H1 (cell line): ENCODE measurements around the gene RGS6. TPM values are rescaled to one million over a fixed set of nuclear protein-coding genes. Genes with fewer than 3 reads are reported as not detected.

Source experiments
- CTCF ChIA-PET: fragments of 300-600 bp; sonication (Branson Sonifier 250); formaldehyde crosslinking; loops from one replicate; lab custom pipeline; 2021; ENCODE audit not compliant: partially characterized antibody; lab: Charles Lee
- POLR2A ChIA-PET: fragments of 300-600 bp; sonication (Branson Sonifier 250); formaldehyde crosslinking; loops from one replicate; lab custom pipeline; 2021; ENCODE audit warnings: inconsistent platforms; ENCODE audit not compliant: partially characterized antibody; lab: Charles Lee
- DNase-seq, 2 experiments: peaks; one replicate each; pipeline versions ENCODE4 v3.0.0 to v3.0.0-alpha.2; 2010 to 2022; ENCODE audit warnings: low spot score in 2 of 2, low read depth in 1 of 2, mixed read lengths in 1 of 2
- FAIRE-seq: peaks from 2 replicates; lab custom pipeline; 2011; peaks lifted over from hg19 to GRCh38; lab: Jason Lieb, UNC
- H2AFZ ChIP-seq: 2 replicates; pipeline ENCODE4 v1.8.1; 2012; ENCODE audit warnings: low read length, inconsistent platforms
- H2AK5ac ChIP-seq: 2 replicates; pipeline ENCODE4 v1.6.1; 2013; ENCODE audit warnings: low read depth, low read length
- H2BK120ac ChIP-seq: replicated peaks from 2 replicates; pipeline ENCODE3; 2013; ENCODE audit warnings: low read depth, low read length, inconsistent platforms
- H2BK12ac ChIP-seq: 2 replicates; pipeline ENCODE4 v1.6.1; 2013; ENCODE audit warnings: low read depth, low read length
- H2BK15ac ChIP-seq: 2 replicates; pipeline ENCODE4 v1.6.1; 2013; ENCODE audit warnings: low read length
- H2BK20ac ChIP-seq: 2 replicates; pipeline ENCODE4 v1.6.1; 2013; ENCODE audit warnings: low read length
- H2BK5ac ChIP-seq: 2 replicates; pipeline ENCODE4 v1.6.1; 2013; ENCODE audit warnings: low read depth, low read length
- H3K14ac ChIP-seq: 2 replicates; pipeline ENCODE4 v1.6.1; 2013; ENCODE audit warnings: inconsistent platforms; ENCODE audit not compliant: insufficient read length
- H3K18ac ChIP-seq: 2 replicates; pipeline ENCODE4 v1.6.1; 2013; ENCODE audit warnings: low read length; ENCODE audit errors: extremely low read depth
- H3K23ac ChIP-seq: 2 replicates; pipeline ENCODE4 v1.6.1; 2013; ENCODE audit warnings: inconsistent platforms; ENCODE audit not compliant: insufficient read length
- H3K23me2 ChIP-seq: 2 replicates; pipeline ENCODE4 v1.6.1; 2013; ENCODE audit warnings: low read depth, low read length
- H3K27ac ChIP-seq: 2 replicates; pipeline ENCODE4 v1.6.1; 2011; ENCODE audit warnings: low read depth, low read length, inconsistent platforms
- H3K27me3 ChIP-seq, 4 experiments: replicated peaks in 1 of 4; 1 replicate in 1 of 4; 2 replicates in 3 of 4; pipeline versions ENCODE4 v1.6.1 to v1.8.1; 2011 to 2013; ENCODE audit warnings: low read length in 3 of 4, mild to moderate bottlenecking in 3 of 4, inconsistent platforms in 2 of 4, mixed read lengths in 2 of 4, moderate library complexity in 1 of 4; ENCODE audit not compliant: control insufficient read depth in 3 of 4, insufficient read depth in 3 of 4; ENCODE audit errors: extremely low read depth in 1 of 4
- H3K36me3 ChIP-seq, 4 experiments: 2 replicates each; pipeline versions ENCODE4 v1.6.1 to v1.8.1; 2011 to 2013; ENCODE audit warnings: mild to moderate bottlenecking in 4 of 4, low read length in 3 of 4, moderate library complexity in 2 of 4, control low read depth in 1 of 4, inconsistent platforms in 1 of 4; ENCODE audit not compliant: insufficient read depth in 4 of 4, control insufficient read depth in 2 of 4
- H3K4ac ChIP-seq: replicated peaks from 2 replicates; pipeline ENCODE3; 2013; ENCODE audit warnings: low read length, low read depth, mixed read lengths, inconsistent platforms; ENCODE audit not compliant: insufficient read length
- H3K4me1 ChIP-seq, 4 experiments: replicated peaks in 1 of 4; 1 replicate in 1 of 4; 2 replicates in 3 of 4; pipeline versions ENCODE4 v1.6.1 to v1.8.1; 2011 to 2013; ENCODE audit warnings: low read length in 3 of 4, inconsistent platforms in 2 of 4, mixed read lengths in 1 of 4; ENCODE audit not compliant: insufficient read depth in 4 of 4, control insufficient read depth in 3 of 4
- H3K4me2 ChIP-seq, 2 experiments: 2 replicates each; pipeline versions ENCODE4 v1.6.1 to v1.8.1; 2011 to 2013; ENCODE audit warnings: low read depth in 2 of 2, low read length in 2 of 2, control low read depth in 1 of 2, inconsistent platforms in 1 of 2, mild to moderate bottlenecking in 1 of 2; ENCODE audit not compliant: insufficient read depth in 1 of 2
- H3K4me3 ChIP-seq, 4 experiments: fragments of 200-600, 300-600 bp in 1 of 4; sonication (generic), shearing (Covaris generic), sonication (Bioruptor Twin) in 1 of 4; 2 replicates each; pipeline versions ENCODE4 v1.5.1 to v1.8.1; 2011 to 2016; ENCODE audit warnings: low read length in 4 of 4, low read depth in 3 of 4, control low read depth in 2 of 4, inconsistent platforms in 2 of 4, mild to moderate bottlenecking in 2 of 4, mixed read lengths in 1 of 4, moderate library complexity in 1 of 4; ENCODE audit not compliant: insufficient read depth in 2 of 4; ENCODE audit errors: extremely low read depth in 1 of 4
- H3K56ac ChIP-seq: replicated peaks from 2 replicates; pipeline ENCODE3; 2013; ENCODE audit warnings: low read depth, mild to moderate bottlenecking, mixed read lengths, low read length, inconsistent platforms; ENCODE audit not compliant: insufficient read length
- H3K79me1 ChIP-seq: 2 replicates; pipeline ENCODE4 v1.6.1; 2013; ENCODE audit warnings: low read depth, low read length, control low read depth
- H3K79me2 ChIP-seq, 2 experiments: 2 replicates each; pipeline versions ENCODE4 v1.6.1 to v1.8.1; 2012 to 2013; ENCODE audit warnings: low read length in 2 of 2, mild to moderate bottlenecking in 2 of 2, inconsistent platforms in 1 of 2; ENCODE audit not compliant: insufficient read depth in 2 of 2, control insufficient read depth in 1 of 2
- H3K9ac ChIP-seq, 4 experiments: replicated peaks in 1 of 4; 1 replicate in 1 of 4; 2 replicates in 3 of 4; pipeline versions ENCODE4 v1.6.1 to v1.8.1; 2011 to 2013; ENCODE audit warnings: low read depth in 3 of 4, low read length in 3 of 4, control low read depth in 2 of 4, mild to moderate bottlenecking in 2 of 4, moderate library complexity in 2 of 4, inconsistent platforms in 1 of 4; ENCODE audit errors: extremely low read depth in 1 of 4
- H3K9me3 ChIP-seq, 2 experiments: 2 replicates each; pipeline versions ENCODE4 v1.6.1 to v1.8.1; 2012 to 2013; ENCODE audit warnings: mild to moderate bottlenecking in 2 of 2, moderate library complexity in 2 of 2, control low read depth in 1 of 2, inconsistent platforms in 1 of 2, low read depth in 1 of 2, low read length in 1 of 2, mixed read lengths in 1 of 2; ENCODE audit not compliant: insufficient read depth in 2 of 2
- H4K20me1 ChIP-seq, 2 experiments: replicated peaks in 1 of 2; 2 replicates each; pipeline versions ENCODE3 to v1.8.1; 2011 to 2013; ENCODE audit warnings: inconsistent platforms in 2 of 2, low read length in 2 of 2, mild to moderate bottlenecking in 1 of 2; ENCODE audit not compliant: insufficient read depth in 2 of 2, control insufficient read depth in 1 of 2
- H4K5ac ChIP-seq: 2 replicates; pipeline ENCODE4 v1.6.1; 2013; ENCODE audit warnings: low read length, low read depth, mixed read lengths, inconsistent platforms; ENCODE audit not compliant: insufficient read length
- H4K8ac ChIP-seq: 2 replicates; pipeline ENCODE4 v1.8.0; 2013; ENCODE audit warnings: mild to moderate bottlenecking, moderate library complexity, low read length, inconsistent platforms; ENCODE audit not compliant: insufficient read depth; ENCODE audit errors: extremely low read depth
- H4K91ac ChIP-seq: replicated peaks from 2 replicates; pipeline ENCODE3; 2013; ENCODE audit warnings: low read length, mixed read lengths, inconsistent platforms; ENCODE audit not compliant: insufficient read length
- ASH2L ChIP-seq: fragments of 200-600, 300-600 bp; sonication (generic); IDR thresholded peaks from one replicate; pipeline ENCODE4 v1.7.1; 2017; ENCODE audit warnings: low read length
- BACH1 ChIP-seq: IDR thresholded peaks from 2 replicates; pipeline ENCODE4 v1.6.1; 2012; ENCODE audit warnings: low read length, improper control_type of control experiment
- CTBP2 ChIP-seq: IDR thresholded peaks from 2 replicates; pipeline ENCODE4 v1.7.0; 2011; ENCODE audit warnings: borderline replicate concordance, mild to moderate bottlenecking, moderate library complexity, mixed read lengths, low read length; ENCODE audit not compliant: insufficient read depth, insufficient read length
- GABPA ChIP-seq: IDR thresholded peaks from 2 replicates; pipeline ENCODE4 v1.6.1; 2011; ENCODE audit warnings: mild to moderate bottlenecking, low read length, moderate library complexity, borderline replicate concordance; ENCODE audit not compliant: insufficient read depth
- HDAC6 ChIP-seq: IDR thresholded peaks from one replicate; pipeline ENCODE4 v1.7.1; 2012; ENCODE audit warnings: low read depth, mild to moderate bottlenecking, inconsistent platforms, low read length, moderate library complexity
- JUN ChIP-seq: IDR thresholded peaks from 2 replicates; pipeline ENCODE4 v1.6.1; 2011; ENCODE audit warnings: low read depth, mild to moderate bottlenecking, improper control_type of control experiment, low read length
- JUND ChIP-seq: IDR thresholded peaks from 2 replicates; pipeline ENCODE4 v1.6.1; 2011; ENCODE audit warnings: mild to moderate bottlenecking, improper control_type of control experiment, low read length
- POLR2AphosphoS5 ChIP-seq: IDR thresholded peaks from 2 replicates; pipeline ENCODE4 v1.6.1; 2011; ENCODE audit warnings: low read depth, low read length
- SIN3A ChIP-seq, 2 experiments: IDR thresholded peaks in 1 of 2; conservative IDR thresholded peaks in 1 of 2; 2 replicates each; pipeline ENCODE4 v1.6.1; 2011 to 2012; ENCODE audit warnings: low read length in 2 of 2, improper control_type of control experiment in 1 of 2, low read depth in 1 of 2, mild to moderate bottlenecking in 1 of 2
- SIRT6 ChIP-seq: IDR thresholded peaks from one replicate; pipeline ENCODE4 v1.7.1; 2012; ENCODE audit warnings: low read length, inconsistent platforms
- SP2 ChIP-seq: IDR thresholded peaks from 2 replicates; pipeline ENCODE4 v1.6.1; 2012; ENCODE audit warnings: mild to moderate bottlenecking, low read length, inconsistent platforms
- SP4 ChIP-seq: IDR thresholded peaks from 2 replicates; pipeline ENCODE4 v1.6.1; 2012; ENCODE audit warnings: low read length, inconsistent platforms
- TBP ChIP-seq: IDR thresholded peaks from 2 replicates; pipeline ENCODE4 v1.6.1; 2011; ENCODE audit warnings: low read depth, low read length, improper control_type of control experiment
- TEAD4 ChIP-seq: IDR thresholded peaks from 2 replicates; pipeline ENCODE4 v1.6.1; 2012; ENCODE audit warnings: low read depth, low read length, inconsistent platforms, mixed read lengths
- WGBS, 2 experiments: shearing (Covaris generic) in 1 of 2; methylation state at CpG; one replicate each; pipeline versions ENCODE4 v1.1.6 to v1.1.7; 2013 to 2015; ENCODE audit warnings: low lambda C conversion rate in 2 of 2, mixed read lengths in 2 of 2, inconsistent platforms in 1 of 2, low coverage in 1 of 2, missing lambda C conversion rate in 1 of 2; ENCODE audit not compliant: insufficient replicate concordance in 2 of 2, insufficient coverage in 1 of 2, insufficient read length in 1 of 2; ENCODE audit errors: extremely low coverage in 1 of 2, missing lambda C conversion rate in 1 of 2; 5-methylcytosine and 5-hydroxymethylcytosine counted together
- polyA plus RNA-seq, 7 experiments: library from polyadenylated mRNA; depleted of rRNA in 3 of 7; stranded (reverse) in 5 of 7; unstranded in 2 of 7; fragments of >200 nt in 5 of 7; fragments of 200-250 nt in 2 of 7; gene quantifications; 1 replicate in 5 of 7; 2 replicates in 1 of 7; 4 replicates in 1 of 7; pipeline versions ENCODE4 v1.2.1 to v1.2.3, GENCODE V29; 2011 to 2013; ENCODE audit warnings: missing spikeins in 2 of 7, mixed read lengths in 2 of 7
- total RNA-seq: library from RNA; stranded (reverse); fragmentation: NEBNext Ultra II Directional; extraction: Animal tissue kit (Norgen Biotek cat#: 25700); gene quantifications from 2 replicates; pipeline ENCODE4 v1.2.1, GENCODE V29; 2021

The RGS6 gene
- total and polyA plus RNA-seq, 2 of the 8 experiments (the other 6 are each of a cell fraction or from before 2014, with no cell fraction given): 0.26 to 1.1 TPM

- H3K4me3 ChIP-seq: no peak overlapping the region; a peak in 1 of 8 replicates
- no peak overlapping the region for H3K18ac ChIP-seq
- H4K5ac ChIP-seq: no peak overlapping the region
- H4K91ac ChIP-seq: no peak overlapping the region
- H3K9ac ChIP-seq: no peak overlapping the region
- peaks cover 0 to 4% of the 10 kb centered on the region in 2 experiments; a peak in 1 of 4 replicates for H3K9me3 ChIP-seq
- no peak overlapping the region for H3K14ac ChIP-seq
- H4K8ac ChIP-seq: no peak overlapping the region; the same call in 1 of the 2 replicates
- H3K79me1 ChIP-seq: no peaks in the 10 kb centered on the region
- 0 out of 4 replicates have a peak overlapping the region, but pooled peaks of 1 of the 2 experiments have one; percentile 23 for H3K4me2 ChIP-seq
- H3K27me3 ChIP-seq: no peaks in the 10 kb centered on the region
- no peaks in the 10 kb centered on the region for H3K79me2 ChIP-seq
- no peaks in the 10 kb centered on the region for H3K23me2 ChIP-seq
- no peaks in the 10 kb centered on the region for H3K36me3 ChIP-seq
- no peak overlapping the region for H3K56ac ChIP-seq
- WGBS, 2 experiments: 86% methylated on average over 3 of the region's 3 CpGs; no CpG with 5 or more reads in 1 of the 2 experiments
- ChIA-PET POLR2A (no interaction called here), CTCF (interaction anchor here (1.0 to 1.1 kb wide), 3 partner anchors 18 to 47 kb away, joined by 3 read pairs; no protein-coding TSS in a partner anchor)
- peak overlapping the region; percentile 98 for H2AFZ ChIP-seq
- no peak overlapping the region for H2BK120ac ChIP-seq
- H2BK20ac ChIP-seq: no peak overlapping the region
- no peak overlapping the region for H3K23ac ChIP-seq
- no peak overlapping the region for H2AK5ac ChIP-seq
- H2BK12ac ChIP-seq: no peak overlapping the region
- H3K4ac ChIP-seq: no peak overlapping the region
- TF ChIP-seq SIN3A (conservative IDR thresholded peaks at IDR 0.05 in 1 of 2, IDR thresholded peaks at IDR 0.05 in 1 of 2; ENCODE audit: low read depth in 1 of 2, low read length in 2 of 2) (no peak), JUN (no peak), ASH2L (no peak), TEAD4 (no peak), SIRT6 (no peak), HDAC6 (no peak), POLR2AphosphoS5 (no peak), CTBP2 (no peak), JUND (no peak), SP4 (no peak), BACH1 (no peak), GABPA (no peak), TBP (no peak), SP2 (no peak)
- H2BK5ac ChIP-seq: no peak overlapping the region
- H2BK15ac ChIP-seq: no peak overlapping the region
- peaks cover 0 to 5% (median 3%) of the 10 kb centered on the region in 4 experiments; a peak in 4 of 7 replicates for H3K4me1 ChIP-seq
- H4K20me1 ChIP-seq: no peaks in the 10 kb centered on the region
- H3K27ac ChIP-seq: no peak overlapping the region
- FAIRE-seq (no peak), DNase-seq (no peak)
These were observed 547.3 kb downstream of the RGS6 start for GRCh38 chr14:72479461-72479931.
